H9 (cell line): ENCODE measurements around the gene ALKBH2. TPM values are rescaled to one million over a fixed set of nuclear protein-coding genes. Genes with fewer than 3 reads are reported as not detected.

Experiments
- DNase-seq: peaks from one replicate; pipeline ENCODE4 v3.0.0-alpha.2; 2017
- H2AFZ ChIP-seq: one replicate; pipeline ENCODE4 v1.6.1; 2013; ENCODE audit warnings: mild to moderate bottlenecking, low read length, control low read depth, moderate library complexity
- H2AK5ac ChIP-seq: 2 replicates; pipeline ENCODE4 v1.6.1; 2013; ENCODE audit warnings: low read length, control low read depth, mixed read lengths; ENCODE audit not compliant: insufficient read length
- H2BK120ac ChIP-seq: one replicate; pipeline ENCODE4 v1.6.1; 2013; ENCODE audit warnings: low read depth, mild to moderate bottlenecking, low read length, control low read depth, inconsistent platforms; ENCODE audit not compliant: poor library complexity, severe bottlenecking
- H2BK12ac ChIP-seq: 2 replicates; pipeline ENCODE4 v1.6.1; 2013; ENCODE audit warnings: low read length, control low read depth, mixed read lengths, low read depth; ENCODE audit not compliant: insufficient read length
- H2BK15ac ChIP-seq: 2 replicates; pipeline ENCODE4 v1.6.1; 2013; ENCODE audit warnings: low read depth, low read length, control low read depth
- H2BK20ac ChIP-seq: one replicate; pipeline ENCODE4 v1.6.1; 2013; ENCODE audit warnings: low read depth, mild to moderate bottlenecking, low read length, control low read depth, inconsistent platforms; ENCODE audit not compliant: poor library complexity, severe bottlenecking
- H2BK5ac ChIP-seq: 2 replicates; pipeline ENCODE4 v1.6.1; 2013; ENCODE audit warnings: low read length, control low read depth, mixed read lengths; ENCODE audit not compliant: insufficient read length
- H3K14ac ChIP-seq: 2 replicates; pipeline ENCODE4 v1.6.1; 2013; ENCODE audit warnings: low read length, control low read depth; ENCODE audit not compliant: insufficient read depth
- H3K18ac ChIP-seq: 2 replicates; pipeline ENCODE4 v1.6.1; 2013; ENCODE audit warnings: low read depth, mild to moderate bottlenecking, mixed read lengths, low read length, control low read depth; ENCODE audit not compliant: insufficient read length
- H3K23ac ChIP-seq: 2 replicates; pipeline ENCODE4 v1.6.1; 2013; ENCODE audit warnings: low read length, control low read depth, mixed read lengths, low read depth; ENCODE audit not compliant: insufficient read length
- H3K23me2 ChIP-seq: 2 replicates; pipeline ENCODE4 v1.6.1; 2013; ENCODE audit warnings: low read depth, mild to moderate bottlenecking, mixed read lengths, low read length, control low read depth; ENCODE audit not compliant: insufficient read length, poor library complexity, severe bottlenecking
- H3K27ac ChIP-seq: 2 replicates; pipeline ENCODE4 v1.5.1; 2013; ENCODE audit warnings: low read length, control low read depth, mixed read lengths, low read depth; ENCODE audit not compliant: insufficient read length
- H3K27me3 ChIP-seq: 2 replicates; pipeline ENCODE4 v1.6.1; 2013; ENCODE audit warnings: low read length, control low read depth, inconsistent platforms; ENCODE audit not compliant: insufficient read depth
- H3K4ac ChIP-seq: 2 replicates; pipeline ENCODE4 v1.6.1; 2013; ENCODE audit warnings: low read depth, mild to moderate bottlenecking, control low read depth, inconsistent platforms, low read length, moderate library complexity
- H3K4me1 ChIP-seq: 2 replicates; pipeline ENCODE4 v1.6.1; 2013; ENCODE audit warnings: low read length, control low read depth, inconsistent platforms; ENCODE audit not compliant: insufficient read depth
- H3K4me2 ChIP-seq: 2 replicates; pipeline ENCODE4 v1.6.1; 2013; ENCODE audit warnings: low read length, control low read depth, mixed read lengths; ENCODE audit not compliant: insufficient read length, insufficient read depth
- H3K56ac ChIP-seq: 2 replicates; pipeline ENCODE4 v1.6.1; 2013; ENCODE audit warnings: low read depth, mild to moderate bottlenecking, mixed read lengths, low read length, control low read depth; ENCODE audit not compliant: insufficient read length
- H3K79me1 ChIP-seq: 2 replicates; pipeline ENCODE4 v1.6.1; 2013; ENCODE audit warnings: low read depth, mild to moderate bottlenecking, moderate library complexity, low read length, control low read depth, inconsistent platforms; ENCODE audit not compliant: insufficient read depth, poor library complexity, severe bottlenecking
- H3K79me2 ChIP-seq: 2 replicates; pipeline ENCODE4 v1.6.1; 2013; ENCODE audit warnings: low read length, control low read depth, inconsistent platforms; ENCODE audit not compliant: insufficient read depth
- H3K9ac ChIP-seq: 2 replicates; pipeline ENCODE4 v1.6.1; 2013; ENCODE audit warnings: low read length, control low read depth, mixed read lengths; ENCODE audit not compliant: insufficient read length; ENCODE audit errors: extremely low read depth
- H3K9me3 ChIP-seq: one replicate; pipeline ENCODE4 v1.6.1; 2013; ENCODE audit warnings: low read depth, low read length, inconsistent platforms; ENCODE audit not compliant: control insufficient read depth
- H3T11ph ChIP-seq: one replicate; pipeline ENCODE4 v1.6.1; 2013; ENCODE audit warnings: mild to moderate bottlenecking, low read length, control low read depth, inconsistent platforms
- H4K20me1 ChIP-seq: one replicate; pipeline ENCODE4 v1.6.1; 2013; ENCODE audit not compliant: control insufficient read depth, insufficient read length, insufficient read depth
- H4K5ac ChIP-seq: 2 replicates; pipeline ENCODE4 v1.6.1; 2013; ENCODE audit warnings: low read depth, mild to moderate bottlenecking, mixed read lengths, low read length, control low read depth; ENCODE audit not compliant: insufficient read length
- H4K8ac ChIP-seq: replicated peaks from 2 replicates; pipeline ENCODE4 v1.6.1; 2013; ENCODE audit warnings: low read length, control low read depth, mixed read lengths, low read depth; ENCODE audit not compliant: insufficient read length
- H4K91ac ChIP-seq: 2 replicates; pipeline ENCODE4 v1.6.1; 2013; ENCODE audit warnings: low read depth, mild to moderate bottlenecking, moderate library complexity, mixed read lengths, low read length, control low read depth; ENCODE audit not compliant: insufficient read length
- H3K27ac Mint-ChIP-seq, 3 experiments: 2 replicates in 2 of 3; 3 replicates in 1 of 3; pipeline ENCODE4 v1.8.0; 2020 to 2021; ENCODE audit warnings: mixed read lengths in 3 of 3, mild to moderate bottlenecking in 1 of 3, moderate library complexity in 1 of 3
- H3K27me3 Mint-ChIP-seq: 2 replicates; pipeline ENCODE4 v1.8.0; 2021; ENCODE audit warnings: low read depth, mild to moderate bottlenecking, moderate library complexity, mixed read lengths
- H3K36me3 Mint-ChIP-seq, 3 experiments: 2 replicates in 2 of 3; 3 replicates in 1 of 3; pipeline ENCODE4 v1.8.0; 2020 to 2021; ENCODE audit warnings: low read depth in 3 of 3, mixed read lengths in 3 of 3; ENCODE audit not compliant: insufficient read depth in 1 of 3
- H3K4me1 Mint-ChIP-seq, 2 experiments: 2 replicates each; pipeline ENCODE4 v1.8.0; 2020; ENCODE audit warnings: mixed read lengths in 2 of 2
- H3K4me3 Mint-ChIP-seq, 2 experiments: 2 replicates in 1 of 2; 3 replicates in 1 of 2; pipeline ENCODE4 v1.8.0; 2020 to 2021; ENCODE audit warnings: mild to moderate bottlenecking in 2 of 2, mixed read lengths in 2 of 2, moderate library complexity in 1 of 2
- H3K9me3 Mint-ChIP-seq, 2 experiments: 2 replicates in 1 of 2; 3 replicates in 1 of 2; pipeline ENCODE4 v1.8.0; 2020; ENCODE audit warnings: mild to moderate bottlenecking in 2 of 2, mixed read lengths in 2 of 2, moderate library complexity in 1 of 2
- WGBS: extraction: QIAGEN DNeasy Blood & Tissue Kit; methylation state at CpG from one replicate; pipeline ENCODE4 v1.1.7; 2013; ENCODE audit warnings: missing lambda C conversion rate, low lambda C conversion rate, mixed read lengths; ENCODE audit not compliant: insufficient read length; ENCODE audit errors: extremely low coverage; 5-methylcytosine and 5-hydroxymethylcytosine counted together
- total RNA-seq: library from RNA; stranded (reverse); gene quantifications from 2 replicates; pipeline ENCODE4 v1.2.1, GENCODE V29; 2021
- TF ChIP-seq, protein P1 (sequence below): fragments of 200-600 bp; sonication (generic); conservative IDR thresholded peaks from 3 replicates; pipeline ENCODE4 v1.8.0; 2021; ENCODE audit warnings: antibody characterized with exemption, mild to moderate bottlenecking

Gene ALKBH2
- total RNA-seq, 1 experiment from 2014 or later = 24.4 TPM

GRCh38 chr12:109139360-109139759, 46.1 kb upstream of the ALKBH2 start:
- Histone ChIP-seq H2AK5ac (no peak overlapping the region), H3T11ph (no peak overlapping the region)
- 0 out of 7 replicates have a peak, but pooled peaks cover 0 to 1% (median 0%) of the 10 kb centered on the region in 3 experiments for H3K36me3 Mint-ChIP-seq

More at GRCh38 chr12:109139360-109139759, 46.1 kb upstream of the ALKBH2 start:
- Histone ChIP-seq H2BK5ac (no peak overlapping the region), H3K9me3 (no peaks in the 10 kb centered on the region), H3K27me3 (no peaks in the 10 kb centered on the region; the same call in 1 of the 2 replicates), H3K14ac (no peak overlapping the region), H3K23ac (no peak overlapping the region), H3K79me2 (no peaks in the 10 kb centered on the region), H3K18ac (no peak overlapping the region), H3K79me1 (no peaks in the 10 kb centered on the region), H2BK15ac (no peak overlapping the region), H2BK12ac (no peak overlapping the region), H4K20me1 (no peaks in the 10 kb centered on the region), H2AFZ (no peak overlapping the region), H3K9ac (no peak overlapping the region), H3K4me2 (no peak overlapping the region), H3K56ac (no peak overlapping the region), H2BK120ac (no peak overlapping the region), H4K91ac (no peak overlapping the region), H3K27ac (no peak overlapping the region), H4K5ac (no peak overlapping the region), H2BK20ac (no peak overlapping the region), H3K4ac (no peak overlapping the region), H3K23me2 (no peaks in the 10 kb centered on the region), H4K8ac (no peak overlapping the region), H3K4me1 (no peaks in the 10 kb centered on the region)
- TF ChIP-seq, protein P1, sequence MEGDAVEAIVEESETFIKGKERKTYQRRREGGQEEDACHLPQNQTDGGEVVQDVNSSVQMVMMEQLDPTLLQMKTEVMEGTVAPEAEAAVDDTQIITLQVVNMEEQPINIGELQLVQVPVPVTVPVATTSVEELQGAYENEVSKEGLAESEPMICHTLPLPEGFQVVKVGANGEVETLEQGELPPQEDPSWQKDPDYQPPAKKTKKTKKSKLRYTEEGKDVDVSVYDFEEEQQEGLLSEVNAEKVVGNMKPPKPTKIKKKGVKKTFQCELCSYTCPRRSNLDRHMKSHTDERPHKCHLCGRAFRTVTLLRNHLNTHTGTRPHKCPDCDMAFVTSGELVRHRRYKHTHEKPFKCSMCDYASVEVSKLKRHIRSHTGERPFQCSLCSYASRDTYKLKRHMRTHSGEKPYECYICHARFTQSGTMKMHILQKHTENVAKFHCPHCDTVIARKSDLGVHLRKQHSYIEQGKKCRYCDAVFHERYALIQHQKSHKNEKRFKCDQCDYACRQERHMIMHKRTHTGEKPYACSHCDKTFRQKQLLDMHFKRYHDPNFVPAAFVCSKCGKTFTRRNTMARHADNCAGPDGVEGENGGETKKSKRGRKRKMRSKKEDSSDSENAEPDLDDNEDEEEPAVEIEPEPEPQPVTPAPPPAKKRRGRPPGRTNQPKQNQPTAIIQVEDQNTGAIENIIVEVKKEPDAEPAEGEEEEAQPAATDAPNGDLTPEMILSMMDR = no peak
- no peak overlapping the region for H3K4me3 Mint-ChIP-seq
- 0 out of 4 replicates have a peak, but pooled peaks cover 0 to 3% of the 10 kb centered on the region in 2 experiments for H3K4me1 Mint-ChIP-seq
- WGBS = no CpG with 5 or more reads among the region's 9 CpGs
- DNase-seq = no peak
- no peak overlapping the region for H3K27ac Mint-ChIP-seq
- H3K27me3 Mint-ChIP-seq = no peaks in the 10 kb centered on the region; the same call in 1 of the 2 replicates
- peaks cover 7 to 14% of the 10 kb centered on the region in 2 experiments for H3K9me3 Mint-ChIP-seq
